CD14-positive monocyte (primary cell): ENCODE measurements around the gene FNDC3B. TPM values are rescaled to one million over a fixed set of nuclear protein-coding genes. Genes with fewer than 3 reads are reported as not detected.
A peak's percentile ranks its signal among the peaks of the same experiment; 100 is the strongest.

Experiments used
- DNase-seq, 3 donors: peaks; one replicate each; pipeline ENCODE4 v3.0.0-alpha.2; 2011 to 2022
- H2AFZ ChIP-seq: 2 replicates; pipeline ENCODE4 v1.6.0; 2012; ENCODE audit warnings: mild to moderate bottlenecking, low read depth, low read length, inconsistent platforms; ENCODE audit not compliant: insufficient read depth, poor library complexity, severe bottlenecking
- H3K27ac ChIP-seq, 2 donors: 1 replicate in 1 of 2; 2 replicates in 1 of 2; pipeline ENCODE4 v1.5.1; 2012 to 2013; ENCODE audit warnings: low read length in 2 of 2, control low read depth in 1 of 2, inconsistent platforms in 1 of 2, low read depth in 1 of 2, mild to moderate bottlenecking in 1 of 2
- H3K27me3 ChIP-seq, 2 donors: one replicate each; pipeline versions ENCODE4 v1.6.0 to v1.6.1; 2011 to 2013; ENCODE audit warnings: low read length in 2 of 2; ENCODE audit not compliant: control insufficient read depth in 2 of 2, insufficient read depth in 2 of 2
- H3K36me3 ChIP-seq, 2 donors: replicated peaks in 1 of 2; 1 replicate in 1 of 2; 2 replicates in 1 of 2; pipeline versions ENCODE4 v1.5.1 to v1.6.1; 2012 to 2013; ENCODE audit warnings: low read length in 2 of 2, control low read depth in 1 of 2, inconsistent platforms in 1 of 2, mild to moderate bottlenecking in 1 of 2; ENCODE audit not compliant: insufficient read depth in 2 of 2, control insufficient read depth in 1 of 2
- H3K4me1 ChIP-seq, 2 donors: 1 replicate in 1 of 2; 2 replicates in 1 of 2; pipeline versions ENCODE4 v1.5.1 to v1.6.1; 2012 to 2013; ENCODE audit warnings: low read length in 2 of 2, control low read depth in 1 of 2, inconsistent platforms in 1 of 2, mild to moderate bottlenecking in 1 of 2, moderate library complexity in 1 of 2; ENCODE audit not compliant: insufficient read depth in 2 of 2, control insufficient read depth in 1 of 2
- H3K4me2 ChIP-seq: replicated peaks from 2 replicates; pipeline ENCODE3; 2012; ENCODE audit warnings: low read length, moderate library complexity, mild to moderate bottlenecking; ENCODE audit not compliant: poor library complexity, severe bottlenecking; ENCODE audit errors: extremely low read depth
- H3K4me3 ChIP-seq, 3 experiments: fragments of 200-600 bp in 1 of 3; sonication (generic) in 1 of 3; replicated peaks in 1 of 3; 1 replicate in 2 of 3; 2 replicates in 1 of 3; pipeline ENCODE4 v1.5.1; 2011 to 2013; ENCODE audit warnings: low read length in 3 of 3, mild to moderate bottlenecking in 3 of 3, control low read depth in 2 of 3, low read depth in 2 of 3, inconsistent platforms in 1 of 3, moderate library complexity in 1 of 3
- H3K79me2 ChIP-seq: 2 replicates; pipeline ENCODE4 v1.6.0; 2012; ENCODE audit warnings: mild to moderate bottlenecking, control low read depth, inconsistent platforms, low read length, moderate library complexity; ENCODE audit not compliant: insufficient read depth
- H3K9ac ChIP-seq: 2 replicates; pipeline ENCODE4 v1.6.0; 2017; ENCODE audit warnings: low read length, mild to moderate bottlenecking; ENCODE audit not compliant: insufficient read depth, poor library complexity, severe bottlenecking
- H3K9me3 ChIP-seq, 2 donors: replicated peaks in 1 of 2; 1 replicate in 1 of 2; 2 replicates in 1 of 2; pipeline versions ENCODE4 v1.5.1 to v1.6.1; 2012 to 2013; ENCODE audit warnings: low read length in 2 of 2, control low read depth in 1 of 2; ENCODE audit not compliant: control insufficient read depth in 1 of 2, insufficient read depth in 1 of 2
- H4K20me1 ChIP-seq: 2 replicates; pipeline ENCODE4 v1.6.0; 2012; ENCODE audit warnings: mild to moderate bottlenecking, low read length, control low read depth, moderate library complexity; ENCODE audit not compliant: insufficient read depth
- H3K27ac Mint-ChIP-seq, 7 donors: one replicate each; pipeline ENCODE4 v1.8.0; 2020; ENCODE audit warnings: mild to moderate bottlenecking in 7 of 7, mixed read lengths in 7 of 7, moderate library complexity in 6 of 7, inconsistent platforms in 2 of 7
- H3K27me3 Mint-ChIP-seq, 3 donors: one replicate each; pipeline ENCODE4 v1.8.0; 2021 to 2022; ENCODE audit warnings: low read depth in 3 of 3, mild to moderate bottlenecking in 3 of 3, mixed read lengths in 3 of 3, moderate library complexity in 3 of 3, inconsistent platforms in 1 of 3
- H3K36me3 Mint-ChIP-seq, 2 donors: one replicate each; pipeline ENCODE4 v1.8.0; 2020; ENCODE audit warnings: mixed read lengths in 2 of 2, inconsistent platforms in 1 of 2, mild to moderate bottlenecking in 1 of 2
- H3K4me1 Mint-ChIP-seq: one replicate; pipeline ENCODE4 v1.8.0; 2020; ENCODE audit warnings: mild to moderate bottlenecking, mixed read lengths
- H3K4me3 Mint-ChIP-seq, 2 donors: one replicate each; pipeline ENCODE4 v1.8.0; 2020; ENCODE audit warnings: mild to moderate bottlenecking in 2 of 2, mixed read lengths in 2 of 2, moderate library complexity in 1 of 2
- H3K9me3 Mint-ChIP-seq, 7 donors: one replicate each; pipeline ENCODE4 v1.8.0; 2020 to 2022; ENCODE audit warnings: mixed read lengths in 7 of 7, mild to moderate bottlenecking in 6 of 7, moderate library complexity in 6 of 7, inconsistent platforms in 2 of 7
- CTCF ChIP-seq: fragments of 200-600 bp; IDR thresholded peaks from one replicate; pipeline ENCODE4 v1.8.0; 2022; ENCODE audit warnings: antibody characterized with exemption, mild to moderate bottlenecking
- WGBS: methylation state at CpG from one replicate; pipeline ENCODE4 v1.1.5; 2013; ENCODE audit warnings: missing lambda C conversion rate; ENCODE audit not compliant: insufficient coverage; 5-methylcytosine and 5-hydroxymethylcytosine counted together
- intact Hi-C, 2 donors: fragments of 100-400 bp; cut with micrococcal nuclease; formaldehyde crosslinking; loops; one replicate each; pipeline versions ENCODE4 v1.15.0 to v1.15.1; 2023
- polyA plus RNA-seq, 3 donors: library from polyadenylated mRNA; depleted of rRNA in 1 of 3; unstranded in 2 of 3; stranded (reverse) in 1 of 3; fragments of 300-500 nt in 2 of 3; fragments of >200 nt in 1 of 3; fragmentation: Illumina TruSeq in 2 of 3; gene quantifications; 1 replicate in 2 of 3; 2 replicates in 1 of 3; pipeline ENCODE4 v1.2.3, GENCODE V29; 2012 to 2021

FNDC3B gene
- polyA plus RNA-seq, 3 donors = 19.6 to 36.1 (median 25.7) TPM

GRCh38 chr3:172101107-172101506 is 61.7 kb downstream of the FNDC3B start:
- H3K27me3 ChIP-seq = no peaks in the 10 kb centered on the region
- Mint-ChIP-seq H3K27ac (peak overlapping the region in 1 of 7 donors; percentile 37), H3K9me3 (peaks cover 0 to 1% (median 0%) of the 10 kb centered on the region in 7 donors), H3K27me3 (no peaks in the 10 kb centered on the region), H3K4me1 (peaks cover 75% of the 10 kb centered on the region), H3K4me3 (no peak overlapping the region), H3K36me3 (peaks cover 2 to 5% of the 10 kb centered on the region in 2 donors)
- peaks cover 64% of the 10 kb centered on the region for H4K20me1 ChIP-seq
- no peak overlapping the region for H3K27ac ChIP-seq
- no peak for TF ChIP-seq CTCF
- no peak overlapping the region for H3K4me3 ChIP-seq
- intact Hi-C loops = no loop called here
- DNase-seq = no peak
- H3K9ac ChIP-seq = no peak overlapping the region
- H3K4me2 ChIP-seq = no peak overlapping the region
- H3K36me3 ChIP-seq = no peaks in the 10 kb centered on the region
- WGBS = no CpG with 5 or more reads among the region's 3 CpGs
- H3K79me2 ChIP-seq = peaks cover 100% of the 10 kb centered on the region
- H3K9me3 ChIP-seq = no peaks in the 10 kb centered on the region
- peaks cover 42 to 75% of the 10 kb centered on the region in 2 donors for H3K4me1 ChIP-seq
- no peak overlapping the region for H2AFZ ChIP-seq

GRCh38 chr3:172102123-172102882 is 62.9 kb downstream of the FNDC3B start:
- peaks cover 94% of the 10 kb centered on the region for H3K79me2 ChIP-seq
- peaks cover 77% of the 10 kb centered on the region for H3K4me1 Mint-ChIP-seq
- peak overlapping the region; percentile 35 to 67 for H3K4me3 Mint-ChIP-seq
- peaks cover 70% of the 10 kb centered on the region for H4K20me1 ChIP-seq
- peaks cover 48 to 75% of the 10 kb centered on the region in 2 donors for H3K4me1 ChIP-seq
- intact Hi-C loops = no loop called here
- no peaks in the 10 kb centered on the region for H3K9me3 ChIP-seq
- H3K27ac Mint-ChIP-seq = peak overlapping the region in 6 of 7 donors; percentile 8 to 76 (median 36)
- H3K36me3 ChIP-seq = no peaks in the 10 kb centered on the region
- peak in 2 of 3 donors; percentile 50 to 55 for DNase-seq
- H3K4me3 ChIP-seq = peak overlapping the region in 1 of 3 experiments; percentile 52
- WGBS = no CpG with 5 or more reads among the region's 5 CpGs
- H3K27me3 Mint-ChIP-seq = no peaks in the 10 kb centered on the region
- H3K36me3 Mint-ChIP-seq = peaks cover 4 to 6% of the 10 kb centered on the region in 2 donors
- peak overlapping the region; percentile 15 for H2AFZ ChIP-seq
- peaks cover 0 to 1% (median 0%) of the 10 kb centered on the region in 7 donors for H3K9me3 Mint-ChIP-seq
- no peak overlapping the region for H3K9ac ChIP-seq
- TF ChIP-seq CTCF = no peak
- peak overlapping the region in 1 of 2 donors; percentile 59 for H3K27ac ChIP-seq
- H3K27me3 ChIP-seq = no peaks in the 10 kb centered on the region
- peak overlapping the region; percentile 62 for H3K4me2 ChIP-seq
